ENCODE results near the gene PTMS.
"Not testable (repeated sequence)": the region's sequence is repeated elsewhere in the genome, so short reads cannot be mapped to it uniquely, and the experiment has no call there.

PTMS gene, protein sequence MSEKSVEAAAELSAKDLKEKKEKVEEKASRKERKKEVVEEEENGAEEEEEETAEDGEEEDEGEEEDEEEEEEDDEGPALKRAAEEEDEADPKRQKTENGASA

GRCh38 chr12:6765634-6766581, at the start of gene PTMS:
Gene PTMS (plus strand): TSS chr12:6766363. CDS start chr12:6766706, 343 bp downstream.
- peaks cover 33% of the 10 kb centered on the region for H3K4me1 Mint-ChIP-seq
- no peaks in the 10 kb centered on the region for H3K9me3 Mint-ChIP-seq
- H3K4me3 Mint-ChIP-seq, result peak within 1 kb of the TSS; percentile 89
- peak within 1 kb of the TSS; percentile 61 for H3K27ac Mint-ChIP-seq
- peak; percentile 13 for ATAC-seq
- H3K36me3 Mint-ChIP-seq, result no peaks in the 10 kb centered on the region
- H3K27me3 Mint-ChIP-seq, result peaks cover 70% of the 10 kb centered on the region

GRCh38 chr12:6716874-6717437, 49.2 kb upstream of the PTMS start:
- H3K36me3 Mint-ChIP-seq, result no peaks in the 10 kb centered on the region

DNA sequence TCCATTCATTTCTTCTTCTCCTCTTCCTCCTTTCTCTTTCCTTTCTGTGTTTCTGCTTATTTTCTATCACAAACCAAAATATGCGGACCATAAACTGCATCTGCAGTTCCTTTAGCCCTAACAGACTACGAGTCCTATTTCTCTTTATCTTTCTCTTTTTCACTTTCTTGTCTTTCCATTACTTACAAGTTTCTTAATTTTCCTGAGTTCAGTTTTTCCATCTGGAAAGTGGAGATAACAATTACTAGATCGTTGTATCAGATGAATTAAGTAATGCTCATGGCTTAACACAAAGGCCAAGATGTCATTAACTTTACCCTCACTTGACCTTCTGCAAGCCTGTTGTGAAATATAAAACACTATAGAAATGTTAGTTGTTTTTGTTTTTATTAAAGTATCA, 43.3 kb upstream of the PTMS start:
- Mint-ChIP-seq H3K4me1 (peaks cover 15% of the 10 kb centered on the region), H3K27me3 (no peaks in the 10 kb centered on the region), H3K9me3 (peaks cover 3% of the 10 kb centered on the region), H3K27ac (no peak overlapping the region), H3K36me3 (peaks cover 9% of the 10 kb centered on the region), H3K4me3 (no peak overlapping the region)
- ATAC-seq, result no peak

More at GRCh38 chr12:6716874-6717437, 49.2 kb upstream of the PTMS start:
- H3K27me3 Mint-ChIP-seq, result peaks cover 15% of the 10 kb centered on the region
- no peak overlapping the region for H3K4me3 Mint-ChIP-seq
- H3K9me3 Mint-ChIP-seq, result no peaks in the 10 kb centered on the region
- no peak for ATAC-seq
- no peak overlapping the region for H3K27ac Mint-ChIP-seq
- no peaks in the 10 kb centered on the region for H3K4me1 Mint-ChIP-seq

GRCh38 chr12:6723607-6724408, 42.4 kb upstream of the PTMS start, which contains the start of gene COPS7A:
Gene COPS7A (plus strand): TSS chr12:6724046. CDS start chr12:6724657, 611 bp downstream.
- ATAC-seq, result peak; percentile 99
- peak within 1 kb of the TSS; percentile 90 for H3K27ac Mint-ChIP-seq
- peak within 1 kb of the TSS; percentile 92 for H3K4me3 Mint-ChIP-seq
- no peaks in the 10 kb centered on the region for H3K27me3 Mint-ChIP-seq
- peaks cover 3% of the 10 kb centered on the region for H3K9me3 Mint-ChIP-seq
- peaks cover 18% of the 10 kb centered on the region for H3K36me3 Mint-ChIP-seq
- H3K4me1 Mint-ChIP-seq, result peaks cover 15% of the 10 kb centered on the region

DNA sequence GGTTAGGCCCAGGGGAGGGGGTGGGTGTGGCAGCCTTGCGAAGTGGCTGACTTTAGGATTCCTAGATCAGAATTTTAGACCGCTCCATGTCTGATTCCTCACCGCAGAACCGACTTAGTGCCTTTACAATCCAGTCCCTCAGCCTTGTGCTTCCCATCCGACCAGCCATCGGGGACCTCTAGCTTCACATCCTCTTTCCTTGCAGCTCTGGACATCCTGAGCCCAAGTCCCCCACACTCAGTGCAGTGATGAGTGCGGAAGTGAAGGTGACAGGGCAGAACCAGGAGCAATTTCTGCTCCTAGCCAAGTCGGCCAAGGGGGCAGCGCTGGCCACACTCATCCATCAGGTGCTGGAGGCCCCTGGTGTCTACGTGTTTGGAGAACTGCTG, 41.8 kb upstream of the PTMS start:
- Mint-ChIP-seq H3K27me3 (no peaks in the 10 kb centered on the region), H3K4me3 (peak overlapping the region; percentile 92), H3K36me3 (peaks cover 24% of the 10 kb centered on the region), H3K9me3 (peaks cover 3% of the 10 kb centered on the region), H3K4me1 (peaks cover 15% of the 10 kb centered on the region), H3K27ac (peak overlapping the region; percentile 90)
- peak; percentile 58 for ATAC-seq

DNA sequence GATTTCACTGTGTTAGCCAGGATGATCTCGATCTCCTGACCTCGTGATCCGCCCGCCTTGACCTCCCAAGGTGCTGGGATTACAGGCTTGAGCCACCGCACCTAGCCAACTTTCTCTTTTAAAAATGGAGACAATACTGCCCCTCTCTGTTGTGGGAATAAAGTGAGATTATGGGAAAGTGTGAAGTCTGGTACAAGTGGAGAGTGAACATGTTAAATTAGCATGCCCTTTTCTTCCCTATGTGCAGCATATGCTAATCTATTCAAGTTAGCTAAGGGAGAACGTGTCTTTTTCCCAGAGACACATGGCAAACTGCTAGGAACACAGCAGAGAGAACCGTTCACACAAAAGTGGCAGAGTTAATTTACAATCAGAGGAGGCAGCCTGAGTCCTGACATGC, 40.8 kb upstream of the PTMS start:
- peaks cover 3% of the 10 kb centered on the region for H3K9me3 Mint-ChIP-seq
- H3K27me3 Mint-ChIP-seq, result no peaks in the 10 kb centered on the region
- H3K27ac Mint-ChIP-seq, result no peak overlapping the region
- no peak for ATAC-seq
- peaks cover 19% of the 10 kb centered on the region for H3K4me1 Mint-ChIP-seq
- H3K4me3 Mint-ChIP-seq, result peak overlapping the region; percentile 92
- H3K36me3 Mint-ChIP-seq, result peaks cover 34% of the 10 kb centered on the region

- Mint-ChIP-seq H3K36me3 (peaks cover 55% of the 10 kb centered on the region), H3K27me3 (no peaks in the 10 kb centered on the region), H3K4me3 (no peak overlapping the region), H3K9me3 (no peaks in the 10 kb centered on the region), H3K27ac (no peak overlapping the region), H3K4me1 (peaks cover 20% of the 10 kb centered on the region)
- ATAC-seq, result no peak
Measured at GRCh38 chr12:6729186-6729585, 37.0 kb upstream of the PTMS start.

DNA sequence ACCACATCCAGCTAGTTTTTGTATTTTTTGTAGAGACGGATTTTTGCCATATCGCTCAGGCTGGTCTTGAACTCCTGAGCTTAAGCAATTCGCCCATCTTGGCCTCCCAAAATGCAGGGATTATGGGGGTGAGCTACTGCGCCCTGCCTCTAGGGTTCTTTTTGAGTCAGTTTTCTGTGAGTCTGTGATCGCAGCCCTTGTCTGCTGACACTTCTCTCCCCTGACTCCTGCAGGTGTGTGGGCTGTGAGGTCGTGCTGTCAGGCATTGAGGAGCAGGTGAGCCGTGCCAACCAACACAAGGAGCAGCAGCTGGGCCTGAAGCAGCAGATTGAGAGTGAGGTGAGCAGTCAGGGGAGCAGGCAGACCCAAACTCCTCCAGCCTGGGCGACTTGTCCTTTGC, 36.0 kb upstream of the PTMS start:
- no peaks in the 10 kb centered on the region for H3K9me3 Mint-ChIP-seq
- H3K4me1 Mint-ChIP-seq, result peaks cover 14% of the 10 kb centered on the region
- no peak overlapping the region for H3K4me3 Mint-ChIP-seq
- ATAC-seq, result no peak
- no peak overlapping the region for H3K27ac Mint-ChIP-seq
- peaks cover 55% of the 10 kb centered on the region for H3K36me3 Mint-ChIP-seq
- no peaks in the 10 kb centered on the region for H3K27me3 Mint-ChIP-seq

DNA sequence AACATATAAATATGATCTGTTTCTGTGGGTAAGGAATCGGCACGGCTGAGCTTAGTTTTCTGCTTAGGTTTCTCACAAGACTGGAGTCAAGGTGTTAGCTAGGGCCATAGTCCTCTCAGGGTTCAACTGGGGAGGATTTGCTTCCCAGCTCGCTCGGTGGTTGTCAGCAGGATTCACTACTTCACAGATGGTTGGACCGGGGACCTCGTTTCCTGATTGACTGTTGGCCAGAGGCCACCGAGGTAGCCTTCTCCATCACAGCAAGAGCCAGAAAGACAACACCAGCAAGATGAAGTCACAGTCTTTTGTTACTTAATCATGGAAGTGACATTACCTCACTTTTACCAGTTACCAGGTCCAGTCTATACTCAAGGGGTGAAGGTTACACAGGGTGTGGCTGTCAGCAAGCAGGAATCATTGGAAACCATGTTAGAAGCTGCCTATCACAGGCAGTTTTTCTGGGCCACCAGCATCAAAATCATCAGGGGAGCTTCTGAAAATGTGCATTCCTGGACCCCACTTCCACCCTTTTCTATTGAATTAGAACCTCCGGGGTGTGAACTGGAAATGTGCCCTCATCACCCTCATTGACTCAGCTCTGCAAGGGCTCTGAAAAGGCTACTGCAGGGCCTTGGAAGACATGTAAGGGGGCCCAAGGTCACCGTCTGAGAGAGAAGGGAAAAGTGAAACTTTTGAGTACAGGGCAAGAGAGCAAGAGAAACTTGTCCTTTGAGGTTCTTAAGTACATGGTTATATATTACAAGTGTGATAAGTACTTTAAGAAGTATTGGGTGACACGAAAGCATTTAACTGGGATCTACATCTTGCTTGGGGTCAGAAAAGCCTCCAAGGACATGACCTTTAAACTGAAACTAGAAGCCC, 31.4 kb upstream of the PTMS start:
- H3K36me3 Mint-ChIP-seq, result peaks cover 33% of the 10 kb centered on the region
- peaks cover 19% of the 10 kb centered on the region for H3K4me1 Mint-ChIP-seq
- H3K4me3 Mint-ChIP-seq, result no peak overlapping the region
- H3K27ac Mint-ChIP-seq, result no peak overlapping the region
- no peak for ATAC-seq
- H3K9me3 Mint-ChIP-seq, result no peaks in the 10 kb centered on the region
- no peaks in the 10 kb centered on the region for H3K27me3 Mint-ChIP-seq

- Mint-ChIP-seq H3K27ac (no peak overlapping the region), H3K36me3 (peaks cover 25% of the 10 kb centered on the region), H3K4me1 (peaks cover 12% of the 10 kb centered on the region), H3K9me3 (no peaks in the 10 kb centered on the region), H3K4me3 (no peak overlapping the region), H3K27me3 (no peaks in the 10 kb centered on the region)
- ATAC-seq, result peak; percentile 57
Measured at GRCh38 chr12:6735448-6736191, 30.5 kb upstream of the PTMS start.

GRCh38 chr12:6736754-6737153, 29.4 kb upstream of the PTMS start:
- H3K27ac Mint-ChIP-seq, result no peak overlapping the region
- H3K36me3 Mint-ChIP-seq, result peaks cover 13% of the 10 kb centered on the region
- H3K4me1 Mint-ChIP-seq, result peaks cover 6% of the 10 kb centered on the region
- H3K4me3 Mint-ChIP-seq, result no peak overlapping the region
- no peaks in the 10 kb centered on the region for H3K9me3 Mint-ChIP-seq
- H3K27me3 Mint-ChIP-seq, result no peaks in the 10 kb centered on the region
- no peak for ATAC-seq

- H3K9me3 Mint-ChIP-seq, H3K27me3 Mint-ChIP-seq, ATAC-seq, H3K4me3 Mint-ChIP-seq: not testable (repeated sequence)
- Mint-ChIP-seq H3K4me1 (peaks cover 18% of the 10 kb centered on the region), H3K27ac (peak overlapping the region; percentile 18), H3K36me3 (peaks cover 32% of the 10 kb centered on the region)
Measured at GRCh38 chr12:6742080-6742479, 24.1 kb upstream of the PTMS start.

DNA sequence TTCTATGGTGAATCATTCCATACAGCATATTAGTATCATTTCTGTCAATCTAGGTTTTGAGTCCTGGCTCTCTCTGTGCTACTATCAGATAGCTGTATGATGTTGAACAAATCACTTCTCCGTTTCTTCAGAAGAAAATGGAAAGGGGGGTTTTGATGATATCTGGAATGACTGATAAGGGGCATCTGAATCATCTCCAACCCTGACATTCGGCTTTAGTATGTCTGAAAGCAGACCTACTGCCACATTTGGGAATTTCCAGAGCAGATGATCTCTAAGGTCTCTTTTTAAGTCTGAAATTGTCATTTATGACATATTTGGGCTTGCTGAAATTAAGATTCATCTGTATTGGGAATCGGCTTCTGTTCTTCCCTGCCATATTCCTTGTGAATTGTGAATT, 23.3 kb upstream of the PTMS start:
- Mint-ChIP-seq H3K27me3 (no peaks in the 10 kb centered on the region), H3K36me3 (peaks cover 39% of the 10 kb centered on the region), H3K9me3 (peaks cover 5% of the 10 kb centered on the region), H3K4me3 (no peak overlapping the region), H3K4me1 (peaks cover 25% of the 10 kb centered on the region), H3K27ac (peak overlapping the region; percentile 18)
- ATAC-seq, result no peak

DNA sequence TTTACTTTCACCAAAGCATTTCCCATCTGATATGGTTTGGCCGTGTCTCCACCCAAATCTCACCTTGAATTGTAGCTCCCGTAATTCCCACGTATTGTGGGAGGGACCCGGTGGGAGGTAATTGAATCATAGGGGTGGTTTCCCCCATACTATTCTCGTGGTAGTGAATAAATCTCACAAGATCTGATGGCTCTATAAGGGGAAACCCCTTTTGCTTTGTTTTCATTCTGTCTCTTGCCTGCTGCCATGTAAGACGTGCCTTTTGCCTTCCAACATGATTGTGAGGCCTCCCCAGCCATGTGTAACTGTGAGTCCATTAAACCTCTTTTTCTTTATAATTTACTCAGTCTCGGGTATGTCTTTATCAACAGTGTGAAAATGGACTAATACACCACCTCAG, 22.9 kb upstream of the PTMS start:
- ATAC-seq, H3K27me3 Mint-ChIP-seq, H3K27ac Mint-ChIP-seq, H3K9me3 Mint-ChIP-seq, H3K4me3 Mint-ChIP-seq: not testable (repeated sequence)
- peaks cover 30% of the 10 kb centered on the region for H3K4me1 Mint-ChIP-seq
- peaks cover 44% of the 10 kb centered on the region for H3K36me3 Mint-ChIP-seq

All from stimulated activated memory B cell treated with anti-CD40 and anti-IgM and Interleukin-4, amounts not matched to agents 10 μg/mL and 1 μg/mL and 100 μg/mL, for 72 hours (primary cell).